Esophagus (tissue), 2 donors: ENCODE measurements around the gene GAREM1. TPM values are rescaled to one million over a fixed set of nuclear protein-coding genes. Genes with fewer than 3 reads are reported as not detected.

ENCODE experiments used
- H3K27ac ChIP-seq, 2 donors: one replicate each; pipeline ENCODE4 v1.5.1; 2013; ENCODE audit warnings: low read depth in 2 of 2, mild to moderate bottlenecking in 2 of 2, inconsistent platforms in 1 of 2, low read length in 1 of 2, moderate library complexity in 1 of 2
- H3K27me3 ChIP-seq, 2 donors: one replicate each; pipeline ENCODE4 v1.6.1; 2013; ENCODE audit warnings: low read length in 2 of 2, control low read depth in 1 of 2, mild to moderate bottlenecking in 1 of 2; ENCODE audit not compliant: insufficient read depth in 2 of 2, control insufficient read depth in 1 of 2
- H3K36me3 ChIP-seq, 2 donors: one replicate each; pipeline ENCODE4 v1.6.1; 2013; ENCODE audit warnings: low read length in 1 of 2; ENCODE audit not compliant: control insufficient read depth in 2 of 2, insufficient read depth in 2 of 2
- H3K4me1 ChIP-seq, 2 donors: one replicate each; pipeline ENCODE4 v1.6.1; 2013; ENCODE audit warnings: low read length in 1 of 2; ENCODE audit not compliant: control insufficient read depth in 2 of 2, insufficient read depth in 2 of 2
- H3K4me3 ChIP-seq, 2 donors: one replicate each; pipeline ENCODE4 v1.5.1; 2013; ENCODE audit warnings: low read length in 2 of 2, mild to moderate bottlenecking in 2 of 2, low read depth in 1 of 2, moderate library complexity in 1 of 2
- H3K9me3 ChIP-seq, 2 donors: one replicate each; pipeline ENCODE4 v1.6.1; 2013; ENCODE audit warnings: mild to moderate bottlenecking in 2 of 2, low read depth in 1 of 2, low read length in 1 of 2, moderate library complexity in 1 of 2; ENCODE audit not compliant: control insufficient read depth in 2 of 2, insufficient read depth in 1 of 2
- WGBS, 2 donors: extraction: QIAGEN DNeasy Blood & Tissue Kit; methylation state at CpG; one replicate each; pipeline ENCODE4 v1.1.7; 2013; 5-methylcytosine and 5-hydroxymethylcytosine counted together
- polyA plus RNA-seq, 2 donors: library from polyadenylated mRNA; stranded (reverse); fragments of 200-250 nt; gene quantifications; one replicate each; pipeline ENCODE4 v1.2.3, GENCODE V29; 2013
- donor health status: healthy with polysubstance abuse.
- donor health status: Bipolar disorder and iron deficiency.

GAREM1 gene
- polyA plus RNA-seq, 2 donors, result 4.9 to 6.1 TPM

- H3K4me3 ChIP-seq, result no peak overlapping the region
- H3K36me3 ChIP-seq, result no peaks in the 10 kb centered on the region
- peaks cover 0 to 6% of the 10 kb centered on the region in 2 donors for H3K4me1 ChIP-seq
- H3K9me3 ChIP-seq, result no peaks in the 10 kb centered on the region
- WGBS, 2 donors, result 65 to 68% methylated on average over 5 of the region's 5 CpGs
- H3K27ac ChIP-seq, result no peak overlapping the region
- H3K27me3 ChIP-seq, result no peaks in the 10 kb centered on the region
Measured at GRCh38 chr18:32310101-32310500, 160.6 kb downstream of the GAREM1 start.

- Histone ChIP-seq H3K9me3 (no peaks in the 10 kb centered on the region), H3K4me3 (no peak overlapping the region), H3K4me1 (peaks cover 0 to 6% of the 10 kb centered on the region in 2 donors), H3K36me3 (no peaks in the 10 kb centered on the region), H3K27me3 (no peaks in the 10 kb centered on the region), H3K27ac (no peak overlapping the region)
- WGBS, 2 donors, result 21 to 38% methylated on average over 3 of the region's 3 CpGs
Measured at GRCh38 chr18:32308493-32309120, 162.1 kb downstream of the GAREM1 start.

- Histone ChIP-seq H3K4me3 (no peak overlapping the region), H3K27me3 (no peaks in the 10 kb centered on the region), H3K27ac (no peak overlapping the region), H3K4me1 (no peaks in the 10 kb centered on the region), H3K9me3 (no peaks in the 10 kb centered on the region), H3K36me3 (no peaks in the 10 kb centered on the region)
- WGBS, 2 donors, result 86 to 88% methylated on average over 4 of the region's 4 CpGs
Measured at GRCh38 chr18:32303400-32303799, 167.3 kb downstream of the GAREM1 start.

- Histone ChIP-seq H3K36me3 (no peaks in the 10 kb centered on the region), H3K4me1 (no peaks in the 10 kb centered on the region), H3K27me3 (no peaks in the 10 kb centered on the region), H3K9me3 (no peaks in the 10 kb centered on the region), H3K27ac (no peak overlapping the region), H3K4me3 (no peak overlapping the region)
- WGBS, 2 donors, result 78 to 86% methylated on average over 5 of the region's 5 CpGs
Measured at GRCh38 chr18:32302806-32303205, 167.9 kb downstream of the GAREM1 start.

- Histone ChIP-seq H3K27me3 (no peaks in the 10 kb centered on the region), H3K4me1 (no peaks in the 10 kb centered on the region), H3K36me3 (no peaks in the 10 kb centered on the region), H3K27ac (no peak overlapping the region), H3K4me3 (no peak overlapping the region), H3K9me3 (no peaks in the 10 kb centered on the region)
- 42 to 48% methylated on average over 2 of the region's 2 CpGs for WGBS, 2 donors
Measured at GRCh38 chr18:32301976-32302743, 168.5 kb downstream of the GAREM1 start.

GRCh38 chr18:32301361-32301760 lies 169.3 kb downstream of the GAREM1 start:
- no peaks in the 10 kb centered on the region for H3K27me3 ChIP-seq
- no peaks in the 10 kb centered on the region for H3K9me3 ChIP-seq
- WGBS, 2 donors, result 83 to 84% methylated on average over 4 of the region's 4 CpGs
- no peak overlapping the region for H3K4me3 ChIP-seq
- no peak overlapping the region for H3K27ac ChIP-seq
- no peaks in the 10 kb centered on the region for H3K4me1 ChIP-seq
- no peaks in the 10 kb centered on the region for H3K36me3 ChIP-seq

- no peaks in the 10 kb centered on the region for H3K4me1 ChIP-seq
- H3K9me3 ChIP-seq, result no peaks in the 10 kb centered on the region
- no peaks in the 10 kb centered on the region for H3K27me3 ChIP-seq
- WGBS, 2 donors, result 55 to 58% methylated on average over 5 of the region's 5 CpGs
- no peak overlapping the region for H3K27ac ChIP-seq
- H3K4me3 ChIP-seq, result no peak overlapping the region
- H3K36me3 ChIP-seq, result no peaks in the 10 kb centered on the region
Measured at GRCh38 chr18:32300914-32301313, 169.8 kb downstream of the GAREM1 start.

GRCh38 chr18:32299484-32299883 lies 171.2 kb downstream of the GAREM1 start:
- 65 to 68% methylated on average over 1 of the region's 1 CpG for WGBS, 2 donors

GRCh38 chr18:32298171-32298667 lies 172.5 kb downstream of the GAREM1 start:
- Histone ChIP-seq H3K9me3 (no peaks in the 10 kb centered on the region), H3K4me1 (no peaks in the 10 kb centered on the region), H3K27ac (no peak overlapping the region), H3K4me3 (no peak overlapping the region), H3K27me3 (no peaks in the 10 kb centered on the region), H3K36me3 (no peaks in the 10 kb centered on the region)
- WGBS, 2 donors, result 64 to 69% methylated on average over 6 of the region's 6 CpGs

More at GRCh38 chr18:32299484-32299883, 171.2 kb downstream of the GAREM1 start:
- no peaks in the 10 kb centered on the region for H3K36me3 ChIP-seq
- no peaks in the 10 kb centered on the region for H3K4me1 ChIP-seq
- H3K9me3 ChIP-seq, result no peaks in the 10 kb centered on the region
- no peaks in the 10 kb centered on the region for H3K27me3 ChIP-seq
- no peak overlapping the region for H3K27ac ChIP-seq
- no peak overlapping the region for H3K4me3 ChIP-seq
